AG04450 (cell line): ENCODE results near the gene MYO1E. TPM values are rescaled to one million over a fixed set of nuclear protein-coding genes. Genes with fewer than 3 reads are reported as not detected.

Experiments used
- CTCF ChIA-PET: fragments of 300-600, 350-600 bp; formaldehyde crosslinking; extraction: SDS; loops from one replicate; lab custom pipeline; 2022; ENCODE audit warnings: antibody characterized with exemption, inconsistent platforms; lab: Charles Lee
- POLR2A ChIA-PET: fragments of 350-600 bp; formaldehyde crosslinking; extraction: SDS; loops from one replicate; lab custom pipeline; 2021; ENCODE audit warnings: antibody characterized with exemption, inconsistent platforms; lab: Yijun Ruan, JAX
- DNase-seq: peaks from one replicate; pipeline ENCODE4 v3.0.0-alpha.2; 2011; ENCODE audit warnings: low read depth, low spot score
- H3K27ac ChIP-seq: one replicate; pipeline ENCODE4 v1.5.1; 2012; ENCODE audit warnings: low read depth, low read length, control low read depth
- H3K27me3 ChIP-seq: one replicate; pipeline ENCODE4 v1.6.0; 2012; ENCODE audit warnings: low read length; ENCODE audit not compliant: control insufficient read depth, insufficient read depth
- H3K4me3 ChIP-seq: 2 replicates; pipeline ENCODE4 v1.5.1; 2011; ENCODE audit warnings: mild to moderate bottlenecking, low read depth, low read length, control low read depth
- H3K9me3 ChIP-seq: 2 replicates; pipeline ENCODE4 v1.5.1; 2012; ENCODE audit warnings: low read length; ENCODE audit not compliant: control insufficient read depth, insufficient read depth
- polyA plus RNA-seq: library from polyadenylated mRNA; depleted of rRNA; stranded (reverse); fragments of >200 nt; gene quantifications from 2 replicates; pipeline ENCODE4 v1.2.3, GENCODE V29; 2011
- TF ChIP-seq, protein P1 (sequence below): IDR thresholded peaks from 2 replicates; pipeline ENCODE4 v1.5.1; 2011; ENCODE audit warnings: low read depth, low read length, control low read depth, inconsistent platforms

Gene MYO1E
- polyA plus RNA-seq, 1 experiment = 49.1 TPM

- Histone ChIP-seq H3K4me3 (no peak overlapping the region), H3K27me3 (no peaks in the 10 kb centered on the region), H3K27ac (no peak overlapping the region), H3K9me3 (0 out of 2 replicates have a peak, but pooled peaks cover 3% of the 10 kb centered on the region)
- POLR2A ChIA-PET = no interaction called here
- TF ChIP-seq, protein P1, sequence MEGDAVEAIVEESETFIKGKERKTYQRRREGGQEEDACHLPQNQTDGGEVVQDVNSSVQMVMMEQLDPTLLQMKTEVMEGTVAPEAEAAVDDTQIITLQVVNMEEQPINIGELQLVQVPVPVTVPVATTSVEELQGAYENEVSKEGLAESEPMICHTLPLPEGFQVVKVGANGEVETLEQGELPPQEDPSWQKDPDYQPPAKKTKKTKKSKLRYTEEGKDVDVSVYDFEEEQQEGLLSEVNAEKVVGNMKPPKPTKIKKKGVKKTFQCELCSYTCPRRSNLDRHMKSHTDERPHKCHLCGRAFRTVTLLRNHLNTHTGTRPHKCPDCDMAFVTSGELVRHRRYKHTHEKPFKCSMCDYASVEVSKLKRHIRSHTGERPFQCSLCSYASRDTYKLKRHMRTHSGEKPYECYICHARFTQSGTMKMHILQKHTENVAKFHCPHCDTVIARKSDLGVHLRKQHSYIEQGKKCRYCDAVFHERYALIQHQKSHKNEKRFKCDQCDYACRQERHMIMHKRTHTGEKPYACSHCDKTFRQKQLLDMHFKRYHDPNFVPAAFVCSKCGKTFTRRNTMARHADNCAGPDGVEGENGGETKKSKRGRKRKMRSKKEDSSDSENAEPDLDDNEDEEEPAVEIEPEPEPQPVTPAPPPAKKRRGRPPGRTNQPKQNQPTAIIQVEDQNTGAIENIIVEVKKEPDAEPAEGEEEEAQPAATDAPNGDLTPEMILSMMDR = no peak
- DNase-seq = no peak
- CTCF ChIA-PET = interaction anchor here (0.9 to 2.6 kb wide), 2 partner anchors 17 to 298 kb away, joined by 3 to 11 read pairs; no protein-coding TSS in a partner anchor
Measured at GRCh38 chr15:59230531-59231055, 142.1 kb downstream of the MYO1E start.

- POLR2A ChIA-PET = no interaction called here
- Histone ChIP-seq H3K27me3 (no peaks in the 10 kb centered on the region), H3K9me3 (0 out of 2 replicates have a peak, but pooled peaks cover 3% of the 10 kb centered on the region), H3K4me3 (no peak overlapping the region), H3K27ac (no peak overlapping the region)
- DNase-seq = no peak
- TF ChIP-seq, protein P1 = no peak
- CTCF ChIA-PET = interaction anchor here (0.6 kb wide), 1 partner anchor 202 kb away, joined by 3 read pairs; no protein-coding TSS in a partner anchor
Measured at GRCh38 chr15:59229453-59229852, 143.2 kb downstream of the MYO1E start.

DNA sequence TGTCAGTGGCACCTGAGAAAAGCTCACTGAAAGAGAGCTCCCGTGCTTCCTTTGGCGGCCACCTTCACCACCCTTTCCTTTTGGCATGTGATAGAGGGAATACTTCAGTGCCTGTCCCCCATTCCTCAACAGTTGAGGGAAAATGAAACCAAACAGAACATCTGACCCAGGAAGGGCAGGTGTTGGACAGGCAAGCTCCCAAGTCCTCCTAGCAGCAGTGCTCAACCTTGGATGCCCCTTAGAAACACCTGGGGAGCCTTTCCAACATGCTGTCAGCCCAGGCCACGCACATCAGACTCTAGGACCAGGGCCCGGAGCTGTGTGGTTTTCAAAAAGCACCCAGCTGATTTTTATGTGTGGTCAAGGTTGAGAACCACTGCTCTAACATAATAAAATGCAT lies 143.7 kb downstream of the MYO1E start:
- Histone ChIP-seq H3K27ac (no peak overlapping the region), H3K4me3 (no peak overlapping the region), H3K9me3 (0 out of 2 replicates have a peak, but pooled peaks cover 3% of the 10 kb centered on the region), H3K27me3 (no peaks in the 10 kb centered on the region)
- DNase-seq = no peak
- TF ChIP-seq, protein P1 = no peak
- ChIA-PET CTCF (interaction anchor here (0.5 to 1.0 kb wide), 2 partner anchors 18 to 125 kb away, joined by 3 read pairs; no protein-coding TSS in a partner anchor), POLR2A (no interaction called here)

GRCh38 chr15:59227021-59227420 lies 145.7 kb downstream of the MYO1E start:
- no peak overlapping the region for H3K4me3 ChIP-seq
- POLR2A ChIA-PET = no interaction called here
- CTCF ChIA-PET = interaction anchor here (1.0 kb wide), 1 partner anchor 20 kb away, joined by 3 read pairs; no protein-coding TSS in a partner anchor
- TF ChIP-seq, protein P1 = no peak
- no peaks in the 10 kb centered on the region for H3K27me3 ChIP-seq
- no peak overlapping the region for H3K27ac ChIP-seq
- DNase-seq = no peak
- H3K9me3 ChIP-seq = 0 out of 2 replicates have a peak, but pooled peaks cover 3% of the 10 kb centered on the region

DNA sequence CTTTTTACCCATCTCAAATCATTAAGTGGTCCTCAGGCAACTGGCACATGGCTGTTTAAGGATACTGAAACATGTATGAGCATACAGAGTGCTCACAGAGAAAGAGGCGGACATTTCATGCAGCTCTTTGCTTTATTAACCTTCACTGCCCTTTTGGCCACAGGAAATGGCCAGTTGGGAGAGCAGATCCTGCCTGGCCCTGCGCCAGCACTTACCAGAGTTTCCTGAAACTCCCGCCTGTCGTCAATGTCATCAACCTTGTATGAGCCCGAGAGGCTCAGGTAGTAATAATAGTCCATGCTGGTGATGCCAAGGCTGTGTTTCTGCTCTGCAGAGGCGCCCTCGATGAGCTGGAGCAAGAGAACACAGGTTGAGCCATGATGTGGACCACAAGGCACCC lies 148.2 kb downstream of the MYO1E start:
- TF ChIP-seq, protein P1 = no peak
- Histone ChIP-seq H3K4me3 (no peak overlapping the region), H3K9me3 (0 out of 2 replicates have a peak, but pooled peaks cover 3% of the 10 kb centered on the region), H3K27me3 (no peaks in the 10 kb centered on the region), H3K27ac (no peak overlapping the region)
- CTCF ChIA-PET = interaction anchor here (1.2 to 2.9 kb wide), 2 partner anchors 23 to 304 kb away, joined by 4 to 17 read pairs; no protein-coding TSS in a partner anchor
- DNase-seq = no peak
- POLR2A ChIA-PET = no interaction called here
